HUES48 (cell line): ENCODE results near the gene HEXIM2.
"Not testable (repeated sequence)": the region's sequence is repeated elsewhere in the genome, so short reads cannot be mapped to it uniquely, and the experiment has no call there.

Experiments used
- H3K27ac ChIP-seq: one replicate; pipeline ENCODE4 v1.7.0; 2013; ENCODE audit warnings: low read depth, low read length, inconsistent platforms
- H3K27me3 ChIP-seq: 2 replicates; pipeline ENCODE4 v1.6.1; 2013; ENCODE audit warnings: mild to moderate bottlenecking, low read length; ENCODE audit not compliant: control insufficient read depth, insufficient read depth
- H3K36me3 ChIP-seq: 2 replicates; pipeline ENCODE4 v1.6.1; 2013; ENCODE audit warnings: low read length; ENCODE audit not compliant: control insufficient read depth, insufficient read depth
- H3K4me1 ChIP-seq: 2 replicates; pipeline ENCODE4 v1.6.1; 2013; ENCODE audit warnings: mild to moderate bottlenecking, low read length; ENCODE audit not compliant: control insufficient read depth, insufficient read depth
- H3K4me3 ChIP-seq: 2 replicates; pipeline ENCODE4 v1.5.1; 2013; ENCODE audit warnings: mild to moderate bottlenecking, low read depth, low read length
- H3K9ac ChIP-seq: 2 replicates; pipeline ENCODE4 v1.6.1; 2013; ENCODE audit warnings: mild to moderate bottlenecking, low read depth, low read length, moderate library complexity
- H3K9me3 ChIP-seq: 2 replicates; pipeline ENCODE4 v1.6.1; 2013; ENCODE audit warnings: low read length; ENCODE audit not compliant: control insufficient read depth, insufficient read depth

HEXIM2 gene

GRCh38 chr17:45197555-45198334, 36.1 kb downstream of the HEXIM2 start:
- H3K9ac ChIP-seq: no peak overlapping the region
- H3K4me1 ChIP-seq: peaks cover 7% of the 10 kb centered on the region; the same call in 1 of the 2 replicates
- H3K27ac ChIP-seq: peak overlapping the region; percentile 64
- H3K9me3 ChIP-seq: no peaks in the 10 kb centered on the region
- no peak overlapping the region for H3K4me3 ChIP-seq
- H3K36me3 ChIP-seq: no peaks in the 10 kb centered on the region
- no peaks in the 10 kb centered on the region for H3K27me3 ChIP-seq

GRCh38 chr17:45200701-45201100, 39.0 kb downstream of the HEXIM2 start:
- no peaks in the 10 kb centered on the region for H3K27me3 ChIP-seq
- H3K36me3 ChIP-seq: no peaks in the 10 kb centered on the region
- no peaks in the 10 kb centered on the region for H3K9me3 ChIP-seq
- no peak overlapping the region for H3K9ac ChIP-seq
- H3K4me1 ChIP-seq: peaks cover 7% of the 10 kb centered on the region; the same call in 1 of the 2 replicates
- no peak overlapping the region for H3K4me3 ChIP-seq
- no peak overlapping the region for H3K27ac ChIP-seq

- H3K4me1 ChIP-seq: peaks cover 7% of the 10 kb centered on the region; the same call in 1 of the 2 replicates
- H3K9ac ChIP-seq: no peak overlapping the region
- H3K27ac ChIP-seq: no peak overlapping the region
- H3K9me3 ChIP-seq: no peaks in the 10 kb centered on the region
- H3K27me3 ChIP-seq: no peaks in the 10 kb centered on the region
- H3K36me3 ChIP-seq: no peaks in the 10 kb centered on the region
- no peak overlapping the region for H3K4me3 ChIP-seq
These were observed 39.8 kb downstream of the HEXIM2 start for GRCh38 chr17:45201457-45201856.

GRCh38 chr17:45201880-45202279, 40.2 kb downstream of the HEXIM2 start:
- H3K4me3 ChIP-seq, H3K9ac ChIP-seq, H3K27me3 ChIP-seq, H3K9me3 ChIP-seq, H3K4me1 ChIP-seq, H3K36me3 ChIP-seq, H3K27ac ChIP-seq: not testable (repeated sequence)

- H3K27me3 ChIP-seq: peaks cover 43% of the 10 kb centered on the region
- H3K27ac ChIP-seq: no peak overlapping the region
- no peaks in the 10 kb centered on the region for H3K36me3 ChIP-seq
- H3K9ac ChIP-seq: no peak overlapping the region
- H3K9me3 ChIP-seq: no peaks in the 10 kb centered on the region
- no peak overlapping the region for H3K4me3 ChIP-seq
- no peaks in the 10 kb centered on the region for H3K4me1 ChIP-seq
These were observed 57.4 kb downstream of the HEXIM2 start for GRCh38 chr17:45218895-45219661.
